HCT116 (cell line): Measurements from ENCODE around the gene ADGRL3. TPM values are rescaled to one million over a fixed set of nuclear protein-coding genes. Genes with fewer than 3 reads are reported as not detected.

Experiments
- ATAC-seq: fragments of 200-7000 bp; cut with Tn5 transposase; 2 replicates; pipeline ENCODE4 v1.9.1; 2020; ENCODE audit warnings: mild to moderate bottlenecking, moderate library complexity
- BruUV-seq: library from RNA; stranded (reverse); fragments of 400-500 nt; replicated peaks from 2 replicates; lab custom pipeline; 2021; lab: Mats Ljungman, UMichigan
- CTCF ChIA-PET: fragments of 300-600 bp; sonication (Branson Sonifier 250); formaldehyde crosslinking; loops from one replicate; lab custom pipeline; 2021; ENCODE audit warnings: antibody characterized with exemption; lab: Charles Lee
- POLR2A ChIA-PET: fragments of 300-600, 350-600 bp; sonication (Branson Sonifier 250); formaldehyde crosslinking; loops from one replicate; lab custom pipeline; 2021; ENCODE audit warnings: antibody characterized with exemption; lab: Charles Lee
- RAD21 ChIA-PET, 2 experiments: fragments of 300-600 bp; sonication (Branson Sonifier 250); formaldehyde crosslinking; loops; one replicate each; lab custom pipeline; 2023; ENCODE audit warnings: low total read pairs in 2 of 2; ENCODE audit not compliant: uncharacterized antibody in 2 of 2, unreplicated experiment in 2 of 2, low non-redundant PET in 1 of 2; lab: Charles Lee
- DNase-seq: peaks from one replicate; pipeline ENCODE4 v3.0.0-alpha.2; 2010; ENCODE audit warnings: low read depth, low spot score
- H2AFZ ChIP-seq: fragments of 200-600 bp; shearing (Covaris generic), sonication (generic); 2 replicates; pipeline ENCODE4 v1.6.1; 2017; ENCODE audit warnings: low read depth, mixed run types, mixed read lengths, antibody characterized with exemption, low read length; ENCODE audit not compliant: poor library complexity, severe bottlenecking
- H3K27ac ChIP-seq: 2 replicates; pipeline ENCODE4 v1.5.1; 2012; ENCODE audit warnings: low read depth, low read length
- H3K27me3 ChIP-seq: fragments of 200-600 bp; sonication (generic); 2 replicates; pipeline ENCODE4 v1.6.1; 2016; ENCODE audit warnings: mixed run types, low read length, mixed read lengths; ENCODE audit not compliant: insufficient read depth
- H3K36me3 ChIP-seq, 2 experiments: fragments of 200-500 bp in 1 of 2; fragments of 200-600 bp in 1 of 2; sonication (Bioruptor generic) in 1 of 2; sonication (generic) in 1 of 2; 2 replicates each; pipeline versions ENCODE4 v1.5.1 to v1.6.1; 2014 to 2016; ENCODE audit warnings: low read length in 2 of 2, inconsistent platforms in 1 of 2, mixed read lengths in 1 of 2, mixed run types in 1 of 2; ENCODE audit not compliant: insufficient read depth in 2 of 2, control insufficient read depth in 1 of 2
- H3K4me1 ChIP-seq, 2 experiments: fragments of 200-600 bp in 1 of 2; sonication (generic) in 1 of 2; 2 replicates each; pipeline versions ENCODE4 v1.5.1 to v1.6.1; 2012 to 2017; ENCODE audit warnings: low read length in 2 of 2, inconsistent platforms in 1 of 2, mild to moderate bottlenecking in 1 of 2, mixed read lengths in 1 of 2, mixed run types in 1 of 2, moderate library complexity in 1 of 2; ENCODE audit not compliant: insufficient read depth in 2 of 2, control insufficient read depth in 1 of 2
- H3K4me2 ChIP-seq: fragments of 200-600 bp; sonication (generic); 2 replicates; pipeline ENCODE4 v1.6.1; 2017; ENCODE audit warnings: mixed run types, low read length, mixed read lengths
- H3K4me3 ChIP-seq, 2 experiments: fragments of 200-600 bp in 1 of 2; sonication (generic) in 1 of 2; replicated peaks in 1 of 2; 2 replicates each; pipeline ENCODE4 v1.5.1; 2011 to 2016; ENCODE audit warnings: low read length in 2 of 2, control low read depth in 1 of 2, low read depth in 1 of 2, mild to moderate bottlenecking in 1 of 2, mixed read lengths in 1 of 2, mixed run types in 1 of 2
- H3K79me2 ChIP-seq: fragments of 200-600 bp; sonication (generic); 2 replicates; pipeline ENCODE4 v1.6.1; 2017; ENCODE audit warnings: mild to moderate bottlenecking, mixed run types, low read length, moderate library complexity, mixed read lengths; ENCODE audit not compliant: insufficient read depth
- H3K9ac ChIP-seq: fragments of 200-600 bp; sonication (generic); 2 replicates; pipeline ENCODE4 v1.6.1; 2016; ENCODE audit warnings: low read length, mixed read lengths
- H3K9me2 ChIP-seq: fragments of 200-600 bp; sonication (generic), shearing (Covaris generic); 2 replicates; pipeline ENCODE4 v1.6.1; 2017; ENCODE audit warnings: mixed run types, mild to moderate bottlenecking, moderate library complexity; ENCODE audit not compliant: insufficient read depth
- H3K9me3 ChIP-seq, 2 experiments: fragments of 200-500 bp in 1 of 2; fragments of 200-600 bp in 1 of 2; sonication (Bioruptor generic) in 1 of 2; sonication (generic) in 1 of 2; 2 replicates each; pipeline ENCODE4 v1.6.1; 2014 to 2017; ENCODE audit warnings: low read length in 2 of 2, mixed read lengths in 2 of 2, inconsistent platforms in 1 of 2, low read depth in 1 of 2, mild to moderate bottlenecking in 1 of 2, mixed run types in 1 of 2, moderate library complexity in 1 of 2; ENCODE audit not compliant: control insufficient read depth in 1 of 2, insufficient read depth in 1 of 2
- H4K20me1 ChIP-seq: fragments of 200-600 bp; sonication (generic), shearing (Covaris generic); 2 replicates; pipeline ENCODE4 v1.6.1; 2017; ENCODE audit warnings: mixed run types, mild to moderate bottlenecking, moderate library complexity; ENCODE audit not compliant: insufficient read depth
- CBX3 ChIP-seq: IDR thresholded peaks from 2 replicates; pipeline ENCODE4 v1.6.1; 2012; ENCODE audit warnings: low read depth
- EGR1 ChIP-seq: IDR thresholded peaks from 2 replicates; pipeline ENCODE4 v1.6.1; 2012; ENCODE audit warnings: low read depth
- EZH2 ChIP-seq: fragments of 200-600 bp; sonication (generic); IDR thresholded peaks from 2 replicates; pipeline ENCODE4 v1.6.1; 2017; ENCODE audit warnings: antibody characterized with exemption, mixed run types
- EZH2phosphoT487 ChIP-seq: fragments of 200-600 bp; IDR thresholded peaks from 2 replicates; pipeline ENCODE4 v1.6.1; 2018; ENCODE audit warnings: antibody characterized with exemption, borderline replicate concordance
- POLR2A ChIP-seq: IDR thresholded peaks from 2 replicates; pipeline ENCODE4 v1.7.0; 2011; ENCODE audit warnings: borderline replicate concordance; ENCODE audit not compliant: insufficient read depth, insufficient read length; ENCODE audit errors: extremely low read depth
- POLR2AphosphoS5 ChIP-seq: IDR thresholded peaks from 2 replicates; pipeline ENCODE4 v1.6.1; 2011; ENCODE audit warnings: mild to moderate bottlenecking, low read depth, low read length, moderate library complexity
- SIN3A ChIP-seq: IDR thresholded peaks from 2 replicates; pipeline ENCODE4 v1.6.1; 2012; ENCODE audit warnings: low read depth
- SRF ChIP-seq: IDR thresholded peaks from 2 replicates; pipeline ENCODE4 v1.6.1; 2012; ENCODE audit warnings: low read depth
- TCF7L2 ChIP-seq: IDR thresholded peaks from 2 replicates; pipeline ENCODE4 v1.7.0; 2011; ENCODE audit warnings: borderline replicate concordance, inconsistent platforms; ENCODE audit not compliant: insufficient read depth, insufficient read length; ENCODE audit errors: extremely low read depth
- ZNF274 ChIP-seq: fragments of 200-500 bp; sonication (Bioruptor generic); IDR thresholded peaks from 2 replicates; pipeline ENCODE4 v1.6.1; 2014; ENCODE audit warnings: mild to moderate bottlenecking, low read depth, low read length, inconsistent platforms
- intact Hi-C: fragments of 100-400 bp; cut with micrococcal nuclease; formaldehyde crosslinking; loops from 2 replicates; pipeline ENCODE4 v1.10.0; 2022
- total RNA-seq: library from RNA; stranded (reverse); gene quantifications from one replicate; pipeline ENCODE4 v1.2.1, GENCODE V29; 2021; ENCODE audit not compliant: unreplicated experiment
- TF ChIP-seq, protein P1 (sequence below): IDR thresholded peaks from 2 replicates; pipeline ENCODE4 v1.6.1; 2011; ENCODE audit warnings: mild to moderate bottlenecking, low read length, moderate library complexity; ENCODE audit not compliant: insufficient replicate concordance; ENCODE audit errors: extremely low read depth
- TF ChIP-seq, protein P2 (sequence below), 3 experiments: fragments of 200-600 bp in 1 of 3; sonication (generic) in 1 of 3; IDR thresholded peaks in 2 of 3; conservative IDR thresholded peaks in 1 of 3; 2 replicates each; pipeline ENCODE4 v1.5.1; 2012 to 2017; ENCODE audit warnings: low read depth in 2 of 3, low read length in 2 of 3, antibody characterized with exemption in 1 of 3, borderline replicate concordance in 1 of 3, control low read depth in 1 of 3, mild to moderate bottlenecking in 1 of 3, mixed read lengths in 1 of 3, mixed run types in 1 of 3, moderate library complexity in 1 of 3; ENCODE audit not compliant: insufficient read depth in 1 of 3
- TF ChIP-seq, protein P3 (sequence below): IDR thresholded peaks from 2 replicates; pipeline ENCODE4 v1.6.1; 2012; ENCODE audit warnings: low read depth
- TF ChIP-seq, protein P4 (sequence below): IDR thresholded peaks from 2 replicates; pipeline ENCODE4 v1.6.1; 2012

Gene ADGRL3
- total RNA-seq, 1 experiment from 2014 or later, result not detected

DNA sequence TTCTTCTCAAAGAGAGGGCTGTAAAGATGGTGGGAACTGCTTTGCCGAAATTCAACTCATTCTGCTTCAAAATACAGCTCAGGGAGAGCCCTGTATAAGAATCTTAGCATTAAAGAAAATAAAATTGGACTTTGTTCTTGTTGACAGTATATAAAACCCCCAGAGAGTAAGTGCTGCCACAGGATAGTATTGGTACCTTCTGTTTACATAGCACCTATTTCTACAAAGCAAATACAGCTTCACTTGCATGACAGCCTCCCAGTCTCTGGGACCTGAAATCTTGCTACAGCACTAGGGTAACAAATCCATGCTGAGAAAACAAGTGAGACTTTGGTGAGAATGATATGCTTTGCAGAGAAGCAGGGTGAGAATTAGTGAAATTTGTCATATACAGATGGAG, 428.6 kb downstream of the ADGRL3 start (continued):
- TF ChIP-seq TCF7L2, result no peak
- TF ChIP-seq, protein P1, sequence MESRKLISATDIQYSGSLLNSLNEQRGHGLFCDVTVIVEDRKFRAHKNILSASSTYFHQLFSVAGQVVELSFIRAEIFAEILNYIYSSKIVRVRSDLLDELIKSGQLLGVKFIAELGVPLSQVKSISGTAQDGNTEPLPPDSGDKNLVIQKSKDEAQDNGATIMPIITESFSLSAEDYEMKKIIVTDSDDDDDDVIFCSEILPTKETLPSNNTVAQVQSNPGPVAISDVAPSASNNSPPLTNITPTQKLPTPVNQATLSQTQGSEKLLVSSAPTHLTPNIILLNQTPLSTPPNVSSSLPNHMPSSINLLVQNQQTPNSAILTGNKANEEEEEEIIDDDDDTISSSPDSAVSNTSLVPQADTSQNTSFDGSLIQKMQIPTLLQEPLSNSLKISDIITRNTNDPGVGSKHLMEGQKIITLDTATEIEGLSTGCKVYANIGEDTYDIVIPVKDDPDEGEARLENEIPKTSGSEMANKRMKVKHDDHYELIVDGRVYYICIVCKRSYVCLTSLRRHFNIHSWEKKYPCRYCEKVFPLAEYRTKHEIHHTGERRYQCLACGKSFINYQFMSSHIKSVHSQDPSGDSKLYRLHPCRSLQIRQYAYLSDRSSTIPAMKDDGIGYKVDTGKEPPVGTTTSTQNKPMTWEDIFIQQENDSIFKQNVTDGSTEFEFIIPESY, result no peak
- TF ChIP-seq EGR1, result no peak
- TF ChIP-seq POLR2AphosphoS5, result no peak
- no peak for TF ChIP-seq EZH2phosphoT487
- TF ChIP-seq, protein P2, sequence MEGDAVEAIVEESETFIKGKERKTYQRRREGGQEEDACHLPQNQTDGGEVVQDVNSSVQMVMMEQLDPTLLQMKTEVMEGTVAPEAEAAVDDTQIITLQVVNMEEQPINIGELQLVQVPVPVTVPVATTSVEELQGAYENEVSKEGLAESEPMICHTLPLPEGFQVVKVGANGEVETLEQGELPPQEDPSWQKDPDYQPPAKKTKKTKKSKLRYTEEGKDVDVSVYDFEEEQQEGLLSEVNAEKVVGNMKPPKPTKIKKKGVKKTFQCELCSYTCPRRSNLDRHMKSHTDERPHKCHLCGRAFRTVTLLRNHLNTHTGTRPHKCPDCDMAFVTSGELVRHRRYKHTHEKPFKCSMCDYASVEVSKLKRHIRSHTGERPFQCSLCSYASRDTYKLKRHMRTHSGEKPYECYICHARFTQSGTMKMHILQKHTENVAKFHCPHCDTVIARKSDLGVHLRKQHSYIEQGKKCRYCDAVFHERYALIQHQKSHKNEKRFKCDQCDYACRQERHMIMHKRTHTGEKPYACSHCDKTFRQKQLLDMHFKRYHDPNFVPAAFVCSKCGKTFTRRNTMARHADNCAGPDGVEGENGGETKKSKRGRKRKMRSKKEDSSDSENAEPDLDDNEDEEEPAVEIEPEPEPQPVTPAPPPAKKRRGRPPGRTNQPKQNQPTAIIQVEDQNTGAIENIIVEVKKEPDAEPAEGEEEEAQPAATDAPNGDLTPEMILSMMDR (IDR thresholded peaks at IDR 0.05 in 2 of 3, conservative IDR thresholded peaks at IDR 0.05 in 1 of 3; ENCODE audit: borderline replicate concordance in 1 of 3, insufficient read depth in 1 of 3, low read depth in 2 of 3, low read length in 2 of 3), result no peak
- TF ChIP-seq EZH2, result no peak

DNA sequence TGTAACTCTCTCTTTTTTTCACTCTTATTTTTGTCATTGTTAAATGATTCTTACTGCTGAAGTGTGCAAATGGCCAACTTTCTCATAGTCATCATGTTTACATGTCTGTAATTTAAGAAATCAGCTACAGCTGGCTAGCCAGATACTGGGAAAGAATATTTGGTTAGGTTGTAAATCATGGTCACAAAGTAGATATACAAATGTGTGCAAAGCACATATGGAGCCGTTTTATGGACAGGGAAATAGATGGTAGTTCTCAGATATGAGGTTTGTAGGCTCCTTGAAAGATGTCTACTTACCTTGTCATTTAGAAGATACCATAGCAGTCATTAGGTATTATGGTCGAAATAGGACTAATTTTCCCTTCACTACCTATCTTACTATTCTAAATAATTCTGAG, 430.4 kb downstream of the ADGRL3 start:
- no peak overlapping the region for H3K4me2 ChIP-seq
- no peaks in the 10 kb centered on the region for H3K9me2 ChIP-seq
- ChIA-PET RAD21 (no interaction called here), CTCF (no interaction called here), POLR2A (no interaction called here)
- ATAC-seq (no peak), DNase-seq (no peak)
- no TSS peak for BruUV-seq
- H3K79me2 ChIP-seq, result no peaks in the 10 kb centered on the region
- H3K9me3 ChIP-seq, result peaks cover 13% of the 10 kb centered on the region in 2 experiments; a peak in 2 of 4 replicates
- H4K20me1 ChIP-seq, result no peaks in the 10 kb centered on the region
- intact Hi-C loops, result no loop called here
- no peaks in the 10 kb centered on the region for H3K4me1 ChIP-seq
- no peaks in the 10 kb centered on the region for H3K36me3 ChIP-seq
- no peak overlapping the region for H3K27ac ChIP-seq
- H3K4me3 ChIP-seq, result no peak overlapping the region
- H2AFZ ChIP-seq, result no peak overlapping the region
- H3K27me3 ChIP-seq, result no peaks in the 10 kb centered on the region
- no peak overlapping the region for H3K9ac ChIP-seq
- TF ChIP-seq SRF (no peak), SIN3A (no peak), EGR1 (no peak), CBX3 (no peak), POLR2A (no peak), ZNF274 (no peak)
- TF ChIP-seq, protein P3, sequence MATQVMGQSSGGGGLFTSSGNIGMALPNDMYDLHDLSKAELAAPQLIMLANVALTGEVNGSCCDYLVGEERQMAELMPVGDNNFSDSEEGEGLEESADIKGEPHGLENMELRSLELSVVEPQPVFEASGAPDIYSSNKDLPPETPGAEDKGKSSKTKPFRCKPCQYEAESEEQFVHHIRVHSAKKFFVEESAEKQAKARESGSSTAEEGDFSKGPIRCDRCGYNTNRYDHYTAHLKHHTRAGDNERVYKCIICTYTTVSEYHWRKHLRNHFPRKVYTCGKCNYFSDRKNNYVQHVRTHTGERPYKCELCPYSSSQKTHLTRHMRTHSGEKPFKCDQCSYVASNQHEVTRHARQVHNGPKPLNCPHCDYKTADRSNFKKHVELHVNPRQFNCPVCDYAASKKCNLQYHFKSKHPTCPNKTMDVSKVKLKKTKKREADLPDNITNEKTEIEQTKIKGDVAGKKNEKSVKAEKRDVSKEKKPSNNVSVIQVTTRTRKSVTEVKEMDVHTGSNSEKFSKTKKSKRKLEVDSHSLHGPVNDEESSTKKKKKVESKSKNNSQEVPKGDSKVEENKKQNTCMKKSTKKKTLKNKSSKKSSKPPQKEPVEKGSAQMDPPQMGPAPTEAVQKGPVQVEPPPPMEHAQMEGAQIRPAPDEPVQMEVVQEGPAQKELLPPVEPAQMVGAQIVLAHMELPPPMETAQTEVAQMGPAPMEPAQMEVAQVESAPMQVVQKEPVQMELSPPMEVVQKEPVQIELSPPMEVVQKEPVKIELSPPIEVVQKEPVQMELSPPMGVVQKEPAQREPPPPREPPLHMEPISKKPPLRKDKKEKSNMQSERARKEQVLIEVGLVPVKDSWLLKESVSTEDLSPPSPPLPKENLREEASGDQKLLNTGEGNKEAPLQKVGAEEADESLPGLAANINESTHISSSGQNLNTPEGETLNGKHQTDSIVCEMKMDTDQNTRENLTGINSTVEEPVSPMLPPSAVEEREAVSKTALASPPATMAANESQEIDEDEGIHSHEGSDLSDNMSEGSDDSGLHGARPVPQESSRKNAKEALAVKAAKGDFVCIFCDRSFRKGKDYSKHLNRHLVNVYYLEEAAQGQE, result no peak
- TF ChIP-seq, protein P1, result no peak
- TF ChIP-seq, protein P4, sequence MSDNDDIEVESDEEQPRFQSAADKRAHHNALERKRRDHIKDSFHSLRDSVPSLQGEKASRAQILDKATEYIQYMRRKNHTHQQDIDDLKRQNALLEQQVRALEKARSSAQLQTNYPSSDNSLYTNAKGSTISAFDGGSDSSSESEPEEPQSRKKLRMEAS, result no peak
